Osteoblast (primary cell): ENCODE data around the gene ST3GAL2. TPM values are rescaled to one million over a fixed set of nuclear protein-coding genes. Genes with fewer than 3 reads are reported as not detected.
A peak's percentile ranks its signal among the peaks of the same experiment; 100 is the strongest.
"Not testable (repeated sequence)": the region's sequence is repeated elsewhere in the genome, so short reads cannot be mapped to it uniquely, and the experiment has no call there.

Source experiments
- DNase-seq: peaks from one replicate; pipeline ENCODE4 v3.0.0; 2011; ENCODE audit warnings: low spot score, mixed read lengths; ENCODE audit not compliant: insufficient read length; ENCODE audit errors: missing footprints
- H2AFZ ChIP-seq: 2 replicates; pipeline ENCODE4 v1.6.0; 2011; ENCODE audit warnings: mild to moderate bottlenecking, low read length
- H3K27ac ChIP-seq: 2 replicates; pipeline ENCODE4 v1.5.1; 2011; ENCODE audit warnings: mild to moderate bottlenecking, low read depth, low read length, moderate library complexity
- H3K27me3 ChIP-seq: 2 replicates; pipeline ENCODE4 v1.6.0; 2012; ENCODE audit warnings: mild to moderate bottlenecking, control low read depth, inconsistent platforms, low read length, moderate library complexity; ENCODE audit not compliant: insufficient read depth
- H3K36me3 ChIP-seq: 2 replicates; pipeline ENCODE4 v1.5.1; 2011; ENCODE audit warnings: mild to moderate bottlenecking, low read length, control low read depth, moderate library complexity; ENCODE audit not compliant: insufficient read depth
- H3K4me1 ChIP-seq: 2 replicates; pipeline ENCODE4 v1.5.1; 2011; ENCODE audit warnings: mild to moderate bottlenecking, low read length, control low read depth, moderate library complexity; ENCODE audit not compliant: insufficient read depth
- H3K4me2 ChIP-seq: 2 replicates; pipeline ENCODE4 v1.6.0; 2011; ENCODE audit warnings: mild to moderate bottlenecking, low read length; ENCODE audit not compliant: insufficient read depth
- H3K4me3 ChIP-seq: fragments of 200-600 bp; sonication (generic); 3 replicates; pipeline ENCODE4 v1.5.1; 2012; ENCODE audit warnings: mild to moderate bottlenecking, low read length, inconsistent platforms; ENCODE audit not compliant: insufficient read depth
- H3K79me2 ChIP-seq: 2 replicates; pipeline ENCODE4 v1.6.0; 2012; ENCODE audit warnings: mild to moderate bottlenecking, low read length, control low read depth, inconsistent platforms; ENCODE audit not compliant: insufficient read depth
- H3K9me3 ChIP-seq: 2 replicates; pipeline ENCODE4 v1.5.1; 2011; ENCODE audit warnings: low read depth, low read length, control low read depth
- H4K20me1 ChIP-seq: 2 replicates; pipeline ENCODE4 v1.6.0; 2012; ENCODE audit warnings: mild to moderate bottlenecking, low read length, control low read depth; ENCODE audit not compliant: insufficient read depth
- CTCF ChIP-seq: IDR thresholded peaks from 2 replicates; pipeline ENCODE4 v1.5.1; 2011; ENCODE audit warnings: mild to moderate bottlenecking, low read depth, low read length, moderate library complexity; ENCODE audit errors: extremely low read depth
- total RNA-seq: library from RNA; depleted of rRNA; stranded (reverse); fragments of >200 nt; gene quantifications from 2 replicates; pipeline ENCODE4 v1.2.3, GENCODE V29; 2012

The ST3GAL2 gene
- total RNA-seq, 1 donor = 22.4 TPM

GRCh38 chr16:70341600-70341999 is 97.3 kb downstream of the ST3GAL2 start:
- H3K4me1 ChIP-seq = peaks cover 5% of the 10 kb centered on the region
- H3K27ac ChIP-seq = no peak overlapping the region
- no peak overlapping the region for H3K4me2 ChIP-seq
- H4K20me1 ChIP-seq = no peaks in the 10 kb centered on the region
- H3K4me3 ChIP-seq = no peak overlapping the region
- no peaks in the 10 kb centered on the region for H3K9me3 ChIP-seq
- H3K27me3 ChIP-seq = no peaks in the 10 kb centered on the region
- no peak for DNase-seq
- TF ChIP-seq CTCF = no peak
- H2AFZ ChIP-seq = no peak overlapping the region
- H3K79me2 ChIP-seq = no peaks in the 10 kb centered on the region
- peaks cover 3% of the 10 kb centered on the region for H3K36me3 ChIP-seq

- H3K4me1 ChIP-seq = no peaks in the 10 kb centered on the region
- H3K4me3 ChIP-seq = no peak overlapping the region
- TF ChIP-seq CTCF = no peak
- no peaks in the 10 kb centered on the region for H3K9me3 ChIP-seq
- no peak for DNase-seq
- no peaks in the 10 kb centered on the region for H4K20me1 ChIP-seq
- H3K27me3 ChIP-seq = no peaks in the 10 kb centered on the region
- H3K36me3 ChIP-seq = peaks cover 19% of the 10 kb centered on the region
- no peaks in the 10 kb centered on the region for H3K79me2 ChIP-seq
- H3K27ac ChIP-seq = no peak overlapping the region
- no peak overlapping the region for H2AFZ ChIP-seq
- no peak overlapping the region for H3K4me2 ChIP-seq
These were observed 101.1 kb downstream of the ST3GAL2 start for GRCh38 chr16:70337814-70338213.

- H2AFZ ChIP-seq, DNase-seq, H3K4me1 ChIP-seq, H3K4me3 ChIP-seq, H3K79me2 ChIP-seq, H3K27me3 ChIP-seq, H3K4me2 ChIP-seq, H4K20me1 ChIP-seq, H3K27ac ChIP-seq, H3K9me3 ChIP-seq: not testable (repeated sequence)
- peaks cover 30% of the 10 kb centered on the region for H3K36me3 ChIP-seq
These were observed 106.2 kb downstream of the ST3GAL2 start for GRCh38 chr16:70332728-70333127.

GRCh38 chr16:70331588-70332358 is 107.1 kb downstream of the ST3GAL2 start:
- DNase-seq = no peak
- peaks cover 32% of the 10 kb centered on the region for H3K36me3 ChIP-seq

More at GRCh38 chr16:70331588-70332358, 107.1 kb downstream of the ST3GAL2 start:
- no peaks in the 10 kb centered on the region for H4K20me1 ChIP-seq
- H3K4me3 ChIP-seq = no peak overlapping the region
- no peaks in the 10 kb centered on the region for H3K27me3 ChIP-seq
- no peaks in the 10 kb centered on the region for H3K79me2 ChIP-seq
- H3K27ac ChIP-seq = no peak overlapping the region
- H3K4me2 ChIP-seq = no peak overlapping the region
- peak; percentile 55 for TF ChIP-seq CTCF
- H3K4me1 ChIP-seq = no peaks in the 10 kb centered on the region
- no peak overlapping the region for H2AFZ ChIP-seq
- no peaks in the 10 kb centered on the region for H3K9me3 ChIP-seq
